ENCODE measurements around the gene REEP2.

GRCh38 chr5:138458384-138458783 is 19.5 kb downstream of the REEP2 start:
- TF ChIP-seq, protein P1, sequence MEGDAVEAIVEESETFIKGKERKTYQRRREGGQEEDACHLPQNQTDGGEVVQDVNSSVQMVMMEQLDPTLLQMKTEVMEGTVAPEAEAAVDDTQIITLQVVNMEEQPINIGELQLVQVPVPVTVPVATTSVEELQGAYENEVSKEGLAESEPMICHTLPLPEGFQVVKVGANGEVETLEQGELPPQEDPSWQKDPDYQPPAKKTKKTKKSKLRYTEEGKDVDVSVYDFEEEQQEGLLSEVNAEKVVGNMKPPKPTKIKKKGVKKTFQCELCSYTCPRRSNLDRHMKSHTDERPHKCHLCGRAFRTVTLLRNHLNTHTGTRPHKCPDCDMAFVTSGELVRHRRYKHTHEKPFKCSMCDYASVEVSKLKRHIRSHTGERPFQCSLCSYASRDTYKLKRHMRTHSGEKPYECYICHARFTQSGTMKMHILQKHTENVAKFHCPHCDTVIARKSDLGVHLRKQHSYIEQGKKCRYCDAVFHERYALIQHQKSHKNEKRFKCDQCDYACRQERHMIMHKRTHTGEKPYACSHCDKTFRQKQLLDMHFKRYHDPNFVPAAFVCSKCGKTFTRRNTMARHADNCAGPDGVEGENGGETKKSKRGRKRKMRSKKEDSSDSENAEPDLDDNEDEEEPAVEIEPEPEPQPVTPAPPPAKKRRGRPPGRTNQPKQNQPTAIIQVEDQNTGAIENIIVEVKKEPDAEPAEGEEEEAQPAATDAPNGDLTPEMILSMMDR (IDR thresholded peaks at IDR 0.05 in 8 of 11, conservative IDR thresholded peaks at IDR 0.05 in 3 of 11) = no peak
- TF ChIP-seq POLR2AphosphoS5 (IDR thresholded peaks at IDR 0.05) = no peak
- TF ChIP-seq POLR2A (IDR thresholded peaks at IDR 0.05) = no peak

Data from spleen (tissue), 7 donors.